SU-DHL-6 (cell line): ENCODE measurements around the gene ASB16.

Experiments used
- EZH2phosphoT487 ChIP-seq: fragments of 200-600 bp; sonication (generic), shearing (Covaris generic); conservative IDR thresholded peaks from 2 replicates; pipeline ENCODE4 v1.6.1; 2018; ENCODE audit warnings: mild to moderate bottlenecking, antibody characterized with exemption, low read length, moderate library complexity, mixed read lengths
- TF ChIP-seq, protein P1 (sequence below): fragments of 200-600 bp; sonication (generic); IDR thresholded peaks from one replicate; pipeline ENCODE4 v1.5.1; 2017; ENCODE audit warnings: antibody characterized with exemption, mild to moderate bottlenecking, low read length, moderate library complexity; ENCODE audit not compliant: insufficient read depth, poor library complexity, severe bottlenecking

GRCh38 chr17:44152875-44153274, 17.6 kb upstream of the ASB16 start:
- TF ChIP-seq, protein P1, sequence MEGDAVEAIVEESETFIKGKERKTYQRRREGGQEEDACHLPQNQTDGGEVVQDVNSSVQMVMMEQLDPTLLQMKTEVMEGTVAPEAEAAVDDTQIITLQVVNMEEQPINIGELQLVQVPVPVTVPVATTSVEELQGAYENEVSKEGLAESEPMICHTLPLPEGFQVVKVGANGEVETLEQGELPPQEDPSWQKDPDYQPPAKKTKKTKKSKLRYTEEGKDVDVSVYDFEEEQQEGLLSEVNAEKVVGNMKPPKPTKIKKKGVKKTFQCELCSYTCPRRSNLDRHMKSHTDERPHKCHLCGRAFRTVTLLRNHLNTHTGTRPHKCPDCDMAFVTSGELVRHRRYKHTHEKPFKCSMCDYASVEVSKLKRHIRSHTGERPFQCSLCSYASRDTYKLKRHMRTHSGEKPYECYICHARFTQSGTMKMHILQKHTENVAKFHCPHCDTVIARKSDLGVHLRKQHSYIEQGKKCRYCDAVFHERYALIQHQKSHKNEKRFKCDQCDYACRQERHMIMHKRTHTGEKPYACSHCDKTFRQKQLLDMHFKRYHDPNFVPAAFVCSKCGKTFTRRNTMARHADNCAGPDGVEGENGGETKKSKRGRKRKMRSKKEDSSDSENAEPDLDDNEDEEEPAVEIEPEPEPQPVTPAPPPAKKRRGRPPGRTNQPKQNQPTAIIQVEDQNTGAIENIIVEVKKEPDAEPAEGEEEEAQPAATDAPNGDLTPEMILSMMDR = no peak
- TF ChIP-seq EZH2phosphoT487 = no peak
